HG03439 (cell line): ENCODE measurements around the gene MON2.

Experiments used
- ATAC-seq: cut with Tn5 transposase; IDR thresholded peaks from one replicate; pipeline ENCODE4 v1.9.1; 2021; ENCODE audit warnings: mild to moderate bottlenecking, moderate library complexity; ENCODE audit not compliant: unreplicated experiment

MON2 gene

DNA sequence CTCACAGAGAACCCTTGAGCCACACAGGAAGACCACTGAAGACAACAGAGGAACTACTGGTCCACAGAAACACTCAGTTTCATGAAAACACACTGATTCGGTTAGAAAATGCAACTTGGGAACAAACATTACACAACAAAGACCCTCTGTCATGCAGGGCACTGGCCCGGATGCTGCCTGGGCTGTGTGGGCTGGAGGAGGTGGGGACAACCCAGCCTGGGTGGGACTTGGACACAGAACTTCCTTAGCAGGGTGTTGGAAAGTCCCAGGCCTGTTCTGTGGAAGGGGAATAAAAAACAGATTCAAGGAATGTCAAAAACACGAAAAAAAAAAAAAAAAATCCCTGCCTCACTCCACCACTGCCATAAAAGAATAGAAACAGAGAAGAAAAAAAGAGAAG is 181.0 kb downstream of the MON2 start:
- no peak for ATAC-seq

- ATAC-seq, result no peak
These were observed 182.9 kb downstream of the MON2 start for GRCh38 chr12:62649412-62650138.
